Measurements from ENCODE around the gene ZNF503.
A peak's percentile ranks its signal among the peaks of the same experiment; 100 is the strongest.

The ZNF503 gene

GRCh38 chr10:75401569-75402485 lies at the start of gene ZNF503:
ZNF503 (minus strand) TSS chr10:75401764; CDS start chr10:75401419, 345 bp downstream.
- TF ChIP-seq CTCF (conservative IDR thresholded peaks at IDR 0.05), result no peak
- peak within 1 kb of the TSS; percentile 96 for H3K27ac ChIP-seq

GRCh38 chr10:75450644-75451640 lies 49.4 kb upstream of the ZNF503 start:
- no peak overlapping the region for H3K27ac ChIP-seq
- no peak for TF ChIP-seq CTCF (conservative IDR thresholded peaks at IDR 0.05)

GRCh38 chr10:75450075-75450445 lies 48.5 kb upstream of the ZNF503 start:
- no peak overlapping the region for H3K27ac ChIP-seq
- no peak for TF ChIP-seq CTCF (conservative IDR thresholded peaks at IDR 0.05)

- TF ChIP-seq CTCF (conservative IDR thresholded peaks at IDR 0.05), result no peak
- H3K27ac ChIP-seq, result no peak overlapping the region
Observed at GRCh38 chr10:75449382-75450074, 48.0 kb upstream of the ZNF503 start.

- H3K27ac ChIP-seq, result no peak overlapping the region
Observed at GRCh38 chr10:75448166-75448565, 46.6 kb upstream of the ZNF503 start.

GRCh38 chr10:75446508-75446907 lies 44.9 kb upstream of the ZNF503 start:
- no peak overlapping the region for H3K27ac ChIP-seq
- no peak for TF ChIP-seq CTCF (conservative IDR thresholded peaks at IDR 0.05)

More at GRCh38 chr10:75448166-75448565, 46.6 kb upstream of the ZNF503 start:
- no peak for TF ChIP-seq CTCF (conservative IDR thresholded peaks at IDR 0.05)
